ENCODE data around the gene MEI4. TPM values are rescaled to one million over a fixed set of nuclear protein-coding genes. Genes with fewer than 3 reads are reported as not detected.

MEI4 gene
- total RNA-seq, 2 donors from 2014 or later = 2.1 to 3.3 TPM

- H3K4me1 ChIP-seq = no peaks in the 10 kb centered on the region
- intact Hi-C loops (cut with DNase I) = no loop called here
- no peak overlapping the region for H3K27ac ChIP-seq
- DNase-seq = no peak
- no peak overlapping the region for H3K4me3 ChIP-seq
- H3K36me3 ChIP-seq (replicated peaks in 1 of 2; ENCODE audit: insufficient read depth in 1 of 2, low read depth in 2 of 2) = no peaks in the 10 kb centered on the region
- H3K27me3 ChIP-seq = no peaks in the 10 kb centered on the region
- ATAC-seq = no peak
- no peak for TF ChIP-seq POLR2A (IDR thresholded peaks at IDR 0.05)
- TF ChIP-seq CTCF (IDR thresholded peaks at IDR 0.05) = no peak
- H3K9me3 ChIP-seq = no peaks in the 10 kb centered on the region
Measured at GRCh38 chr6:77853401-77853800, 200.6 kb downstream of the MEI4 start.

GRCh38 chr6:77856391-77856790 is 203.6 kb downstream of the MEI4 start:
- Histone ChIP-seq H3K4me1 (no peaks in the 10 kb centered on the region), H3K9me3 (no peaks in the 10 kb centered on the region), H3K4me3 (no peak overlapping the region), H3K36me3 (replicated peaks in 1 of 2; ENCODE audit: insufficient read depth in 1 of 2, low read depth in 2 of 2) (no peaks in the 10 kb centered on the region), H3K27me3 (no peaks in the 10 kb centered on the region), H3K27ac (no peak overlapping the region)
- no peak for DNase-seq
- no peak for TF ChIP-seq CTCF (IDR thresholded peaks at IDR 0.05)
- no peak for TF ChIP-seq POLR2A (IDR thresholded peaks at IDR 0.05)
- no peak for ATAC-seq
- intact Hi-C loops (cut with DNase I) = no loop called here
- 59 to 74% methylated on average over 5 of the region's 5 CpGs for WGBS, 2 donors

GRCh38 chr6:77857421-77857820 is 204.6 kb downstream of the MEI4 start:
- ATAC-seq (no peak), DNase-seq (no peak)
- H3K9me3 ChIP-seq = no peaks in the 10 kb centered on the region
- intact Hi-C loops (cut with DNase I) = no loop called here
- no peak for TF ChIP-seq POLR2A (IDR thresholded peaks at IDR 0.05)
- no peak for TF ChIP-seq CTCF (IDR thresholded peaks at IDR 0.05)
- H3K36me3 ChIP-seq (replicated peaks in 1 of 2; ENCODE audit: insufficient read depth in 1 of 2, low read depth in 2 of 2) = no peaks in the 10 kb centered on the region
- no peaks in the 10 kb centered on the region for H3K27me3 ChIP-seq
- H3K4me3 ChIP-seq = no peak overlapping the region
- H3K27ac ChIP-seq = no peak overlapping the region
- no peaks in the 10 kb centered on the region for H3K4me1 ChIP-seq

GRCh38 chr6:77876300-77876699 is 223.5 kb downstream of the MEI4 start:
- Histone ChIP-seq H3K36me3 (replicated peaks in 1 of 2; ENCODE audit: insufficient read depth in 1 of 2, low read depth in 2 of 2) (no peaks in the 10 kb centered on the region), H3K9me3 (no peaks in the 10 kb centered on the region), H3K4me3 (no peak overlapping the region), H3K27ac (no peak overlapping the region), H3K27me3 (no peaks in the 10 kb centered on the region), H3K4me1 (no peaks in the 10 kb centered on the region)
- WGBS, 2 donors = 61 to 97% methylated on average over 2 of the region's 2 CpGs
- TF ChIP-seq CTCF (IDR thresholded peaks at IDR 0.05) (no peak), POLR2A (IDR thresholded peaks at IDR 0.05) (no peak)
- DNase-seq = no peak
- no peak for ATAC-seq
- intact Hi-C loops (cut with DNase I) = no loop called here

- no peak for DNase-seq
- no peaks in the 10 kb centered on the region for H3K36me3 ChIP-seq (replicated peaks in 1 of 2; ENCODE audit: insufficient read depth in 1 of 2, low read depth in 2 of 2)
- 61 to 66% methylated on average over 2 of the region's 2 CpGs for WGBS, 2 donors
- no peaks in the 10 kb centered on the region for H3K9me3 ChIP-seq
- no peak overlapping the region for H3K27ac ChIP-seq
- TF ChIP-seq POLR2A (IDR thresholded peaks at IDR 0.05) (no peak), CTCF (IDR thresholded peaks at IDR 0.05) (no peak)
- intact Hi-C loops (cut with DNase I) = no loop called here
- no peaks in the 10 kb centered on the region for H3K4me1 ChIP-seq
- ATAC-seq = no peak
- H3K27me3 ChIP-seq = no peaks in the 10 kb centered on the region
- H3K4me3 ChIP-seq = no peak overlapping the region
Measured at GRCh38 chr6:77879527-77879926, 226.7 kb downstream of the MEI4 start.
